IMR-90 (cell line): ENCODE results near the gene SEBOX.

ENCODE experiments used
- CEBPB ChIP-seq: IDR thresholded peaks from 2 replicates; pipeline ENCODE4 v1.6.1; 2012; ENCODE audit warnings: low read depth, low read length, improper control_type of control experiment
- CHD1 ChIP-seq: IDR thresholded peaks from 2 replicates; pipeline ENCODE4 v1.6.1; 2012; ENCODE audit warnings: low read depth, low read length, improper control_type of control experiment
- MAFK ChIP-seq: IDR thresholded peaks from 2 replicates; pipeline ENCODE4 v1.6.1; 2012; ENCODE audit warnings: low read depth, low read length, improper control_type of control experiment
- MAZ ChIP-seq: IDR thresholded peaks from 2 replicates; pipeline ENCODE4 v1.6.1; 2012; ENCODE audit warnings: low read depth, mild to moderate bottlenecking, low read length, improper control_type of control experiment, moderate library complexity, borderline replicate concordance
- POLR2A ChIP-seq: IDR thresholded peaks from 2 replicates; pipeline ENCODE4 v1.6.1; 2012; ENCODE audit warnings: mild to moderate bottlenecking, low read depth, low read length
- RAD21 ChIP-seq: IDR thresholded peaks from 2 replicates; pipeline ENCODE4 v1.6.1; 2012; ENCODE audit warnings: low read length, improper control_type of control experiment
- RCOR1 ChIP-seq: IDR thresholded peaks from 2 replicates; pipeline ENCODE4 v1.6.1; 2012; ENCODE audit warnings: mild to moderate bottlenecking, low read length, improper control_type of control experiment; ENCODE audit not compliant: insufficient replicate concordance
- RFX5 ChIP-seq: IDR thresholded peaks from 2 replicates; pipeline ENCODE4 v1.8.0; 2012; ENCODE audit warnings: low read depth, mild to moderate bottlenecking, low read length, moderate library complexity
- TF ChIP-seq, protein P1 (sequence below): conservative IDR thresholded peaks from 2 replicates; pipeline ENCODE4 v1.5.1; 2012; ENCODE audit warnings: mild to moderate bottlenecking, low read depth, low read length, improper control_type of control experiment
- TF ChIP-seq, protein P2 (sequence below): fragments of 150-350 bp; IDR thresholded peaks from 2 replicates; pipeline ENCODE4 v1.6.1; 2017; ENCODE audit warnings: mild to moderate bottlenecking, antibody characterized with exemption, low read length, low read depth

- TF ChIP-seq MAZ = no peak
- no peak for TF ChIP-seq POLR2A
- TF ChIP-seq, protein P1, sequence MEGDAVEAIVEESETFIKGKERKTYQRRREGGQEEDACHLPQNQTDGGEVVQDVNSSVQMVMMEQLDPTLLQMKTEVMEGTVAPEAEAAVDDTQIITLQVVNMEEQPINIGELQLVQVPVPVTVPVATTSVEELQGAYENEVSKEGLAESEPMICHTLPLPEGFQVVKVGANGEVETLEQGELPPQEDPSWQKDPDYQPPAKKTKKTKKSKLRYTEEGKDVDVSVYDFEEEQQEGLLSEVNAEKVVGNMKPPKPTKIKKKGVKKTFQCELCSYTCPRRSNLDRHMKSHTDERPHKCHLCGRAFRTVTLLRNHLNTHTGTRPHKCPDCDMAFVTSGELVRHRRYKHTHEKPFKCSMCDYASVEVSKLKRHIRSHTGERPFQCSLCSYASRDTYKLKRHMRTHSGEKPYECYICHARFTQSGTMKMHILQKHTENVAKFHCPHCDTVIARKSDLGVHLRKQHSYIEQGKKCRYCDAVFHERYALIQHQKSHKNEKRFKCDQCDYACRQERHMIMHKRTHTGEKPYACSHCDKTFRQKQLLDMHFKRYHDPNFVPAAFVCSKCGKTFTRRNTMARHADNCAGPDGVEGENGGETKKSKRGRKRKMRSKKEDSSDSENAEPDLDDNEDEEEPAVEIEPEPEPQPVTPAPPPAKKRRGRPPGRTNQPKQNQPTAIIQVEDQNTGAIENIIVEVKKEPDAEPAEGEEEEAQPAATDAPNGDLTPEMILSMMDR = no peak
- TF ChIP-seq RCOR1 = no peak
- no peak for TF ChIP-seq MAFK
- TF ChIP-seq, protein P2, sequence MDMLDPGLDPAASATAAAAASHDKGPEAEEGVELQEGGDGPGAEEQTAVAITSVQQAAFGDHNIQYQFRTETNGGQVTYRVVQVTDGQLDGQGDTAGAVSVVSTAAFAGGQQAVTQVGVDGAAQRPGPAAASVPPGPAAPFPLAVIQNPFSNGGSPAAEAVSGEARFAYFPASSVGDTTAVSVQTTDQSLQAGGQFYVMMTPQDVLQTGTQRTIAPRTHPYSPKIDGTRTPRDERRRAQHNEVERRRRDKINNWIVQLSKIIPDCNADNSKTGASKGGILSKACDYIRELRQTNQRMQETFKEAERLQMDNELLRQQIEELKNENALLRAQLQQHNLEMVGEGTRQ = no peak
- no peak for TF ChIP-seq RFX5
- TF ChIP-seq RAD21 = no peak
- peak; percentile 62; the same call in 1 of the 2 replicates for TF ChIP-seq CEBPB
- no peak for TF ChIP-seq CHD1
Measured at GRCh38 chr17:28394337-28395116, 29.5 kb upstream of the SEBOX start.
